GM12878 (cell line): ENCODE results near the gene WDR86.

Experiments used
- CTCF ChIP-seq, 3 experiments: IDR thresholded peaks in 2 of 3; conservative IDR thresholded peaks in 1 of 3; 2 replicates each; pipeline ENCODE4 v1.5.1; 2011; ENCODE audit warnings: low read depth in 3 of 3, low read length in 3 of 3, mild to moderate bottlenecking in 3 of 3, control low read depth in 2 of 3, moderate library complexity in 2 of 3, inconsistent platforms in 1 of 3, mixed read lengths in 1 of 3; ENCODE audit not compliant: control insufficient read depth in 2 of 3, insufficient read depth in 1 of 3; ENCODE audit errors: extremely low read depth in 1 of 3
- IRF5 ChIP-seq: fragments of 450-650 bp; IDR thresholded peaks from 2 replicates; pipeline ENCODE4 v1.6.1; 2017; ENCODE audit warnings: borderline replicate concordance
- REST ChIP-seq: IDR thresholded peaks from 2 replicates; pipeline ENCODE4 v1.6.1; 2012; ENCODE audit warnings: mild to moderate bottlenecking, low read depth, low read length
- USF2 ChIP-seq: IDR thresholded peaks from 2 replicates; pipeline ENCODE4 v1.6.1; 2011; ENCODE audit warnings: low read depth, low read length, improper control_type of control experiment, borderline replicate concordance
- WRNIP1 ChIP-seq: IDR thresholded peaks from 2 replicates; pipeline ENCODE4 v1.6.1; 2011; ENCODE audit warnings: low read depth, low read length, improper control_type of control experiment, borderline replicate concordance

- TF ChIP-seq CTCF (IDR thresholded peaks at IDR 0.05 in 2 of 3, conservative IDR thresholded peaks at IDR 0.05 in 1 of 3; ENCODE audit: control insufficient read depth in 2 of 3, extremely low read depth in 1 of 3, insufficient read depth in 1 of 3, low read depth in 3 of 3, low read length in 3 of 3), result no peak
- no peak for TF ChIP-seq WRNIP1
- no peak for TF ChIP-seq USF2
- no peak for TF ChIP-seq REST
- TF ChIP-seq IRF5, result no peak
These were observed 35.7 kb downstream of the WDR86 start for GRCh38 chr7:151374139-151374538.
